ENCODE measurements around the gene RNGTT.
"Not testable (repeated sequence)": the region's sequence is repeated elsewhere in the genome, so short reads cannot be mapped to it uniquely, and the experiment has no call there.

The RNGTT gene

GRCh38 chr6:88869263-88870020 is 94.0 kb downstream of the RNGTT start:
- in situ Hi-C loops (cut with HindIII; ENCODE audit: low sequenced_read_pairs) = loop anchor here (25.0 kb wide), 1 partner anchor 932 kb away; no protein-coding TSS in a partner anchor

DNA sequence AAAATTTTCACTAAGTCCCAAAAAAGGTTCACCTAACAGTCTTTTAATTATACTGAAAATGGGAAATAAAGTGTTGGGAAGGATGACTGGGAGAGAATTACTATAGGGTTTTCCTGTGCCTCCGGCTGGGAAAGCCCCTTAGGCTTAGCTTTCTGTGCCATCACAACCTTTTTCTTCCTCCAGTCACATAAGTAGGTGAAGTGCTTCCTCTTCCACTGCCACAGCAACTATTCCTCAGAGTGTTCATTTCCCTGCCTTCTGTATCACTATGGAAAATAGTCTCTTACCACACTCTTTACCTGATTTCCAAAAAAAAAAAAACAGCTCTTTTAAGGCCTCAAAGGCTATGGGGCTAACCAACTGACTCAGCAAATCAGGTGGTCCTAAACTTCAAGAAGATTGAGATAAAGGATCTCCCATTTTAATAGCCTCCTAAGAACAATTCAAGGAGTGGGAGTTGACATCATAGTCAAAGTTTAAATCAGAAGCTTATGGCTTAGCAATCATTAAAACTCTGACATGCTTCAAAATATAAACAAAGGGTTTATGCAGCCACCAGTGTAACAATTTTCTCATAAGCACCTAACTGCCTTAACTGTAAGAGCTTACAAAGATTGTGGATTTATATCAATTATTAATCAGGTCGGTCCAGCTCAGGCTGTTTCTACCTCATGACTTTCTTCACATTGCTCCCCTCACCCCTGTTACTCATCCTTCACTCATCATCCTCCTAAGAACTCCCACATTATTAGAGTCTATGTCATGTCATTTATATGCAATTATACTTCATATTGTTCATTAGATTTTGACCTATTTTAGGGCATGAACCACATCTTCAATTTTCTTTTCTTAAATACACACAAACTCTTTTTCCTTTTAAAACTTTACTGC is 95.3 kb downstream of the RNGTT start:
- in situ Hi-C loops (cut with HindIII; ENCODE audit: low sequenced_read_pairs) = loop anchor here (25.0 kb wide), 1 partner anchor 931 kb away; no protein-coding TSS in a partner anchor

- in situ Hi-C loops (cut with HindIII; ENCODE audit: low sequenced_read_pairs) = loop anchor here (25.0 kb wide), 1 partner anchor 930 kb away; no protein-coding TSS in a partner anchor
Observed at GRCh38 chr6:88866856-88867255, 96.6 kb downstream of the RNGTT start.

DNA sequence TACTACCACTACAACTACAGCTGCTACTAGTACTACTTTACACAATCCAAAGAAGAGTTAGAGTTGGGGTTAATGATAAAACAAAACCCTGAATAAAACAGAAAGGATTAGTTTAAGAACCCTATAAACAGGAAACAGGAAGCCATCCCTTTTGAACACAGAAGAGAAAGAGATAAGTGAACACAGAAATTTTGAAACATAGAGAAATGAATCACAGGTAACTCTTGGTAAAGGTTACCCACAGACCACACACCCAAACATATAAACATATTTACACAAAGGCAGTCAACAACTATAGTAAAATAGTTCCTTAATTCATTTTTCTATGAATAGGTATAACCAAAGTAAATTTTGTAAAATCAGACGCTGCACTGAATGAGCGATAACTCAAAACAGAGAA is 98.1 kb downstream of the RNGTT start:
- in situ Hi-C loops (cut with HindIII; ENCODE audit: low sequenced_read_pairs) = loop anchor here (25.0 kb wide), 1 partner anchor 928 kb away; no protein-coding TSS in a partner anchor

- in situ Hi-C loops (cut with HindIII; ENCODE audit: low sequenced_read_pairs) = loop anchor here (25.0 kb wide), 1 partner anchor 927 kb away; no protein-coding TSS in a partner anchor
Observed at GRCh38 chr6:88864359-88865054, 98.9 kb downstream of the RNGTT start.

GRCh38 chr6:88860310-88860709 is 103.1 kb downstream of the RNGTT start:
- in situ Hi-C loops (cut with HindIII; ENCODE audit: low sequenced_read_pairs) = loop anchor here (25.0 kb wide), 1 partner anchor 923 kb away; no protein-coding TSS in a partner anchor

DNA sequence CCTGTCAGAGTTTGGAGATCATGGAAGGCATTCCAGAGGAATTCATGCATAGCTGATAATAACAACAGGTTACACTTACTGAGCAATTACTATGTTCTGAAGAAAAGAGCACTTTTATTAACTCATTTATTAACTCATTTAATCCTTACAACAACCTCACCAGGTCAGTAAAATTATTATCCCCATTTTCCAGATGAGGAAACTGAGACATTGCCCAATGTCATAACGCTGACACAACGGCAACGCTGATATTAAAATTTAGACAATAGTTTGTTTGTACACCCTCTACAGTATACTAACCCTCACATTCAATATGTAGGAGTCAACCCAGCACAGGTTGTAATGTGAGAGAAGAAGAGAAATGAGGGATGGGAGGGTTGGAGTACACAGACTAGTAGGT is 105.0 kb downstream of the RNGTT start:
- in situ Hi-C loops (cut with HindIII; ENCODE audit: low sequenced_read_pairs) = loop anchor here (25.0 kb wide), 1 partner anchor 921 kb away; no protein-coding TSS in a partner anchor

DNA sequence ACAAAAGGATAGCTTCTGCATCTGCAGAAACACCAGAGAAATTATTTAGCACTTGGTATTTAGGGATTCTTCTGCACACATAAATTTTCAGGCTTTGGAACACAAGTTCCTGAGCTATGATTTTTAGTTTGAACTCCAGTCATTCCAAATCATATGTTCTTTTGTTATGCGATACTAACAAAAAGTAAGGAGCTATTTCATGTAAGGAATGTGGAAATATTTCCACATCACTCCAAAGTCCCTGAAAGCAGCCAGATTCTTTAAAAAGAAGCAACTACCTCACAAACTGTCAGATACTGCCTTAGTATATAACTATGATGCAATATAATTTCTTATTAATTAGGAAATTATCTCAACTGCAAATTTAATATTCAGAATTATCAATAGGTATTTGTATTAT is 106.9 kb downstream of the RNGTT start:
- in situ Hi-C loops (cut with HindIII; ENCODE audit: low sequenced_read_pairs) = loop anchor here (25.0 kb wide), 1 partner anchor 919 kb away; no protein-coding TSS in a partner anchor

DNA sequence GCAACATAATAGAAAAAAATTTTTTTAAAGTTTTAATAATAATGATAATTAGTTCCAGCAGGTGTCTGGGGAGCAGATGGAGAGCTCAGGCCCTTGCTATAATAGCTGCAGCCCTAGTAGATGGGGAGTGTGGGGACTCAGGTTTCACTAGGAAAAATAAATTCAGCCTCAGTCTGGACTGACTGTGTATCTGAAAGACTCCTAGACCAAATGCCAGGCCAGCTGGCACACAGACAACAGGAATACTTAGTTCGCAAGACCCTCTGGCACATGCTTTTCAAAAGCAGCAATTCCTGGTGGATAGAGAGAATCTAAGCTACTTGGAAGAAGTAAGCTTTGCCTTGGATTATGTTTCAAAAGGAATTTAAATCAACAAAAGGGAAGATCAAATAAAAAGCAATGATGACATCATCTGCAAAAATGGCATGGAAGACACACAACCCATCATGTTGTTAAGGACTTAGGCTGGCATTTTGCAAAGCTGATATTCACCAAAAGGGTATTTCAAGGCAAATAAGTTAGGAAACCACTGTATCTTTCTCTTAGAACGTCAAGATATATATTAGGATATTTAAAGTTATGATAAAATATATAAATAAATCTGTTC is 107.8 kb downstream of the RNGTT start:
- in situ Hi-C loops (cut with HindIII; ENCODE audit: low sequenced_read_pairs) = loop anchor here (25.0 kb wide), 1 partner anchor 918 kb away; no protein-coding TSS in a partner anchor

GRCh38 chr6:88852775-88853174 is 110.6 kb downstream of the RNGTT start:
- in situ Hi-C loops (cut with HindIII; ENCODE audit: low sequenced_read_pairs) = loop anchor here (25.0 kb wide), 1 partner anchor 915 kb away; no protein-coding TSS in a partner anchor

DNA sequence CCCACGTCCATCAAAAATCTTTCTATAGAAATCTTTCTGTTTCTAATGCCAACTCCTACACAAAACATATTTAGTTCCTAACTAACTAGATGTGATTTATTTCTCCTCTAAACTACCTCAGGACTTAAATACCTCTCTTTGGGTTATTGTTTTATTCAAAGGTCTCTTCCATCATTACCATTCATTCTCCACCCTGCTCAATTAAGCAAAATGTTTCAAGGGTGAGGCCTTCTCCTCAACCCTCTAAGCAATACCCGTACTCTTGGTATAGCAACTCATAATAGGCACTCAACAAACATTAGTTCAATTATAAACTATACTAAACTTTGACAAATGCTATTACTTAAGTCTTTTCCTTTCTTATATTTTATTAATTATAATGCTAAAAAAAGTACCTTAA is 111.4 kb downstream of the RNGTT start:
- in situ Hi-C loops (cut with HindIII; ENCODE audit: low sequenced_read_pairs) = loop anchor here (25.0 kb wide), 1 partner anchor 915 kb away; no protein-coding TSS in a partner anchor

- in situ Hi-C loops (cut with HindIII; ENCODE audit: low sequenced_read_pairs) = no loop called here
Observed at GRCh38 chr6:88848870-88849269, 114.5 kb downstream of the RNGTT start.

- in situ Hi-C loops (cut with HindIII; ENCODE audit: low sequenced_read_pairs) = no loop called here
Observed at GRCh38 chr6:88843040-88843439, 120.4 kb downstream of the RNGTT start.

DNA sequence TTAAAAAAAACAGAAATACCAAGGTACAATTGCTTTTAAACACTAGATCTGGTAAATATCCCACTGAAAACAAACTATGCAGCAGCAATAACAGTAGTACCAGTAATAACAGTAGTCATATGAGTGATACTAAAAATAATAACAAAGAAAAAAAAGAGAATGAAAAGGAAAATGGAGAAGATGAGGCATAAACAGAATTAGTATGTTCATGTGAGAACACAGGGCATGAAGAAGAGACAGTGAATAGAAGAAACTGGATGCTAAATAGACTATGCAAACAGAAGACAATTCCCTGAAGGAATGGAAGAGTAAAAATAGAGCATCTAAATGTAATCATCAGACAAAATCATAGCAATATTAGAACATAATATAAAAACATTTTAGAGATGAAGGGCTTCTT is 121.1 kb downstream of the RNGTT start:
- in situ Hi-C loops (cut with HindIII; ENCODE audit: low sequenced_read_pairs) = no loop called here

GRCh38 chr6:88840796-88841539 is 122.5 kb downstream of the RNGTT start:
- in situ Hi-C loops (cut with HindIII; ENCODE audit: low sequenced_read_pairs) = no loop called here

- in situ Hi-C loops (cut with HindIII; ENCODE audit: low sequenced_read_pairs) = no loop called here
Observed at GRCh38 chr6:88840289-88840688, 123.1 kb downstream of the RNGTT start.

GRCh38 chr6:88839280-88839679 is 124.1 kb downstream of the RNGTT start:
- in situ Hi-C loops (cut with HindIII; ENCODE audit: low sequenced_read_pairs) = no loop called here

- in situ Hi-C loops (cut with HindIII; ENCODE audit: low sequenced_read_pairs) = no loop called here
Observed at GRCh38 chr6:88835210-88835609, 128.2 kb downstream of the RNGTT start.

DNA sequence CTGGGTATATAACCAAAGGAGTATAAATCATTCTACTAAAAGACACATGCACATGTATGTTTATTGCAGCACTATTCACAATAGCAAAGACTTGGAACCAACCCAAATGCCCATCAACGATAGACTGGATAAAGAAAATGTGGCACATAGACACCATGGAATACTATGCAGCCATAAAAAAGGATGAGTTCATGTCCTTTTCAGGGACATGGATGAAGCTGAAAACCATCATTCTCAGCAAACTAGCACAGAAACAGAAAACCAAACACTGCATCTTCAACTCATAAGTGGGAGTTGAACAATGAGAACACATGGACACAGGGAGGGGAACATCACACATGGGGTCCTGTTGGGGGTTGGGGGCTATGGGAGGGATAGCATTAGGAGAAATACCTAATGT is 130.3 kb downstream of the RNGTT start:
- in situ Hi-C loops (cut with HindIII; ENCODE audit: low sequenced_read_pairs) = not testable (repeated sequence)

Data from endothelial cell of hepatic sinusoid (primary cell).